Measurements from ENCODE around the gene PRPF38B.

DNA sequence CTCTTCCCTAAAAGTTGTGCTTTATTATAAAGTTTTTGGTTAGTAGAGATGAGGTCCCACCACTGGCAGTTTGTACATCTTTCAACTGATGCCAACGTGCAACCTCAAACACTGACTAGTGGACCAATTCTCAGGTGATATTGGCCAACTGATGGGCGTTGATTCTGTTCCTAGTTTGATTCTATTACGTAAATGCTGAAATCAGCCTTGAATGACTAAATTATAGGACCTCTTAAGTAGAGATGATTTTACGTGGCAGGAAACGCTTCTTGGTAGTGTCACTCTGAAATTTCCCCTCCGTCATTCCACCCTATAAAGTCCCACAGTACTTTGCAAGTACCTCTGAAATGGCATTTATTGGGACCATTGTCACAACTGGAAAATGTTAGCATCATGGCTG lies 11.8 kb downstream of the PRPF38B start:
- TF ChIP-seq GATA3 (IDR thresholded peaks at IDR 0.05; ENCODE audit: low read depth, low read length): no peak
- no peak for TF ChIP-seq GATA2 (IDR thresholded peaks at IDR 0.05; ENCODE audit: low read depth, low read length)
